HG03354 (cell line): ENCODE data around the gene WBP2.

Experiments used
- ATAC-seq: cut with Tn5 transposase; IDR thresholded peaks from one replicate; pipeline ENCODE4 v1.9.1; 2021; ENCODE audit warnings: mild to moderate bottlenecking; ENCODE audit not compliant: unreplicated experiment, poor library complexity, severe bottlenecking

The WBP2 gene

DNA sequence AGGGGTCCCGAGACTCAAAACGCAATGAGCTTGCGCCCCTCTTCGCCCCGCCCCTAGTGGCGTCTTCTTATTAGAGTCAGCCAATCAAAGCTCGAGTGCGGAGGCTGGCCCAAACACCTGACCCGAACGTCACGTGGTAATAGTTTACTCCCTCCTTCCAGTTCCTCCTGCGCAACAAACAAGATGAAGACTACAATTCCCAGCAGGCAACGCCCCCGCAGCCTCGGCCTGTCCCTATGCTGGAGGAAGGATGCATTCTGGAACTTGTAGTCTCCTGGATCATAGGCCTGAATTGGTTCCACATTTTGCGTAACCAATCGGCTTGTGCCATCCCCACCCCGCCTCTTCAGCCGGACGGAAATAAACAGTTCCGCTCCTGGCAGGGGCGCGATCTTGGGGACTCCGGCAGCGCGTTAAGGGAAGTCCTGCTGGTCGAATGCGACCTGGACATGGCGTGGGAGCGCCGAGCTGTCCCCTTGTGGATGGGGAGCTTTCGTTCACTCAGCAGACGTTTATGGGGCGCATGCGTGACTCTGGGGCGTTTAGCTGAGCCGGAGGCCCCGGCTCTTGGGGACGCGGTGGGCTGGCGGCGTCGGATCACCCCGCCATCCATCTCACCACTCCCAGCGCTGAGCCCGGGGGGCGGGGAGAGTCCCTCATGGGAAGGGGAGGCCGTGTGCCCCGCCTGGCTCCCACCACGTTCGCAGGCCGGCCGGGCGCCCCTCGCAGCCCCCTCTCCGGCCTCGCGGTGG, at the start of gene WBP2:
TSS of gene WBP2 (minus strand) at position 26 of the 752 bp plus-strand sequence. CDS start 38 bp downstream, outside the sequence.
- ATAC-seq = peak; percentile 84

DNA sequence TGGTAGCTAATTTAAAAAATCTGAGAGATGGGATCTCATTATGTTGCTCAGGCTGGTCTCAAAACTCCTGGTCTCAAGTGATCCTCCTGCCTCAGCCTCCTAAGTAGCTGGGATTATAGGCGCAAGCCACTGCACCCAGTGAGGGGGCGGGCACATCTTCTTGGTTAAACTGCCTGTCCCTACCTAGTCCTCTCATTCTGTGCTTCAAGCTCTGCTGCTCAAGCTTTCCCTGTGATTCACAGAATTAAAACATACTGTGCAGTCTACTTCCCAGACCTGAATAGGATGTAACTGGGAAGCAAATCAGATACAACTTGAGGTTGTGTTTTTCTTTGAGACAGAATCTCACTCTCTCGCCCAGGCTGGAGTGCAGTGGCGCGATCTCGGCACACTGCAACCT, 47.3 kb upstream of the WBP2 start:
- no peak for ATAC-seq

DNA sequence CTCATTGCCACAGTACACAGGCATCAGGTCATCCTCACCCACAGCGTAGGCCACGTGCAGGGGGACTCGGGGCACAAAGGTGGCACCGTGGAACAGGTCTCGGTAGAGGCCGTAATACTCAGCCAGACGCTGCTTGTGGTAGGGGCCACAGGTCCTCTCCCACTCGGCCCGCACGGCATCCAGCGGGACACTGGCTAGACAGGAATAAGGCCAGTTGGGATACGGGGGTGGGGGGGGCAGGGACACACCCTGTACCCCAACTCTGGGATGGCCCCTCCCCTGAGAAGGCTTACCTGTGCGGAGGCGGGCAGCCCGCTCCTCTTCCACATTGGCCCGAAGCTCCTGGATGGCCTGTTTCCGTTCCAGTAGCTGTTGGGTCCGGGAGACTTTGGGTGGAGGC, 46.6 kb upstream of the WBP2 start:
- no peak for ATAC-seq

DNA sequence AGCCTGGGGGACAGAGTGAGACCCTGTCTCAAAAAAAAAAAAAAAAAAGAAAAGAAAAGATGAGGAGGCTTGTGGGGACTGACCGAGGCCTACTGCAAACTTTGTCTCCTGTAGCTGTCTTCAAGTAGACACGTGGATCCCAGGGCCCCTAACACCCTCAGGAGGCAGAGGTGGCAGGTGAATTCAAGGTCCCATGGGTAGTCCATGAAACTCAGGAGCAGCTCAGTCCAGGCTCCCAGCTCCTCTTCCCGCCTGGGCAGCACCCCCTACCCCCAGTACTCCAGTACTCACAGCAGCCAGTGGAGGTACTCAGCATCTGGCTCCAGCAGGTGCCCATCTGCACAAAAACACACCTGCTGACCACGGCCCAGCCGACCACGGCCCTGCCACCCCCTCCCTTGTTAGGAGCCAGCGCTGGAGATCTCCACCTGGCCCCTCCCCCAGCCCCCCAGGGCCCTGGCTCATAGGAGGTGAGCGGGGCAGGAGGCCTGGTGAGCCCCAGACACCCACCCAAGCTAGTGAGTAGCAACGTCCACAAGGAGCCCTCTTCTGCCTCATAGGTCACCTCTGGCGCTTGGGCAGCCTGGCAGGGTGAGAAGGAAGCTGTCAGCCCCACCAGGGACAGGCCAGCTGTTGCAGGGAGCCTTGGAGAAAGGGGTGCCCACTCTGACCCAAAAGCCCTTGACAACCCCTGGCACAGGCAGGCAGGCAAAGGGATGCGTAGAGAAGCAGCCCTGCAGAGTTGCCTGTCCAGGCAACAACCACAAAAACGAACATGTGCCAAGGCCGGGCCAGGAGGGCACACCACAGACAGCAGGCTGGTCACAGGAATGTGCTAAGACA, 45.8 kb upstream of the WBP2 start:
- ATAC-seq = no peak

DNA sequence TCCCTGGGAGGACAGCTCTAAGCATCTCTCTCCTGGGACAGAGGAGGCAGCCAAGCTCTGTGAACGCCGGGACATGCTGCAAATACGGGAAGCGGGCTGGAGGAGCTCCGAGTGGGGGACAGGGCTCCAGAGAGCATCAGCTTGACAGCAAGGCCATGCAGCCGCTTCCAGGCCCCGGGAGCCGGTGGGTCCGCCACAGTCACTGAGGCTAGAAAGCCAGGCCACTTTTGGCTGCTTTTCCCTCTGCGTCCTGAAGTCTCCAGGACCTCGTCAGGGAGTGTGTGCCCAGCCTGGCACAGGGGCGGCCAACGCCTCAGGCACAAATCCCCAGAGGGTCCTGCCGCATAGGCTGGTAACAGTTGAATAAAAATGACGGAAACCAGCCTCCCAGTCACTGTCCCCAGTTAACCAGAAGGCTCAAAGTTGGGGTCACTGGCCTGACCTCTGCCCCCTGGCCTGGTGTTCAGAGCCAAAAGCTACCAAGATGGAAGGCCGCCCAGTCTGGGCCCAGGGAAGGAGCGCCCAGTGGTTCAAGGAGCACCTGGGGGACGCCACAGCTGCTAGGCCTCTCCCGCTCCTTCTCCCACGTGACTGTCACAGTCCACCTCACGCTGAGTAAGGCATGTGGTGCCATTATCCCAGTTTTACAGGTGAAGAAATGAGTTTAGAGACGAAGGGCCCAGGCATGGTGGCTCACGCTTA, 44.8 kb upstream of the WBP2 start:
- ATAC-seq = no peak

DNA sequence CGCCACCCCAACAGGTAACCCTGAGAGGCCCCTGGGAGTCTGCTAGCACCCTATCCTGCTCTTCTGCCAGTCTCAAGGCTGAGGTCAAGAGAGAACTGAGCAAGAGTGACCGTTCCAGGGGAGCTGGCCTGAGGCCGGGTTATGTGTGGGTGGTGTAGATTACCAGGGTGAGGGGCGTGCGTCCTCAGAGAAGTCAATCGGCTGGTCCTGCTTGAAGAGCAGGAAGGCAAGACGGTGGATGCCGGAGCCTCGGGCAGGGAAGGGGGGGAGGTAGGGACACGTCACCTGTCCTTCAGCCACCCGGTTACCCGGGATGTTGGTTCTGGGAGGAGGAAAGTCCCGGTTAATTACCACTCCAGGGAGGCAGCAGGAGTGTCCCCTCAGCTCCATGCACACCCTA, 44.2 kb upstream of the WBP2 start:
- no peak for ATAC-seq

DNA sequence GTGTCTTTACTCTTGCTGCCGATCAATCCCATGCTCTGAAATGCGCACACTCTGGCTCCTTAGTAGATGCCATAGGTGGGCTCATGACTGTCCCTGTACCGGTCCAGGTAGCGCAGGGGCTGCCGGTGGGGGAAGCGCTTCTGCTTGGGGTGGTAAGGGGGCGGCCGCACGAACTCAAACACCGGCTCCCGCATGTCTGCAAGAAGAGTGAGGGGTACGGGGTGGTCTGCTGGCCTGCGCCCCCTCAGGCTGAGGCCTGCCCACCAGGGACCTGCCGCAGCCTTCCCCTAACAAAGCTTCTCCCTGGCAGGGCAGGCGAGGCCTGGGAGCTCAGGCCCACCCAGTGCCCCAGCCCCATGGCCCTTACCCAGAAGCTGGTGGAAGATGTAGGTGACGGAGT, 43.7 kb upstream of the WBP2 start:
- ATAC-seq = no peak

DNA sequence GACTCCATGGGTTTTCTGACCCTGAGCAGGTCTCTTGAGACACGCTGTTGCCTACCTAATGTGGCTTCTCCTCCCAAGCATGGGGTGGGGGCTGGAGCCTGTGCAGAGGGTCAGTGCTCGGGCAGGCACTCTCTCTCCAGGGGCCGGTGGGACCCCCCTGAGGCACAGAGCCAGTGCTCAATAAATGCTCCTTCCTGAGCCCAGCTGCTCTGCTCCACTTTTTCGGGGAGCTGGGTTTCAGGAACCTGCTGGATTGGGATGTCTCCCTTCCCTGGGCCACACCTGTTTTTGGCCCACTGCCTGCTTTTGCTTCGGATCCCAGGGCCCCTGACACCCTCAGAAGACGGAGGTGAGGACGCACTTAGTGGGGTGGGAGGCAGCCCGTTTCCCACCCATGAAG, 42.9 kb upstream of the WBP2 start:
- no peak for ATAC-seq

DNA sequence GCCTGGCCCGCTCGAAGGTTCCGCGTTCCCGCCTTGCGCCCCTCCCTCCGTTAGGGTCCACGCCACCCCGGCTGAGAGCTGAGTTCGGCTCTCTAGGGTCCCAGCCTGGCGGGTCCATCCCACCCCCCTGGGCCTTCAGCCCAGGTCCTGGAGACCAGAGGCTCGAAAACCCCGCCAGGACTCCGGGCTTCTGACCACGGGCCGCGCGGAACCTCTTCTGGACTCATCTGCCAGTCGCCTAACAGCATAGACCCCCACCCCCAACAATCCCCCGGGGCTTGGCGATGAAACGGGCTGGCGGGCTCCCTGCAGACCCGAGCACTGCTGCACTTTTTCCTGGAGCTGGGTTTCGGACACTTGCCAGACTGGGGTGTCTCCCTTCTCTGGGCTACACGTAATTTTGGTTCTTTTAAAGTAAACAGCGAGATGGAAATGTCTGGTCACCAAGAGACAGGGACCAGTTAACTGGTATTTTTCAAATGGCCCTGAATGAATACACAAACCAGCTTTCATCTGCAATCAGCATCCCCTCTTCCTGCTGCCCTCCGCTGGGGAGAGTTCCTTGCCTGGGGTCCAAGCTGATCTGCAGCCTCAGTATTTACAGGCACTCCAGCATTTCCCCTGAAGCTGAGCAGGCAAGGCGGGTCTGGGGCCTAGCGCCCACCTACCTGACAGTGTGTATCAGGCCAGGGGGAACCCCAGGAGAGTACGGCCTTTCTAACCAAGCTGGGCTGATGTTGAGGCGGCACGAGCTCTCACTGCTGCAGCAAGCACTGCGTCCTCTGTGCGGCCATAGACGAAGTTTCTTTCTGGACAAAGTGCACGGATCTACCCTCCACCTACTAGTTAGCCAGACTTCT, 42.3 kb upstream of the WBP2 start:
- ATAC-seq = no peak

DNA sequence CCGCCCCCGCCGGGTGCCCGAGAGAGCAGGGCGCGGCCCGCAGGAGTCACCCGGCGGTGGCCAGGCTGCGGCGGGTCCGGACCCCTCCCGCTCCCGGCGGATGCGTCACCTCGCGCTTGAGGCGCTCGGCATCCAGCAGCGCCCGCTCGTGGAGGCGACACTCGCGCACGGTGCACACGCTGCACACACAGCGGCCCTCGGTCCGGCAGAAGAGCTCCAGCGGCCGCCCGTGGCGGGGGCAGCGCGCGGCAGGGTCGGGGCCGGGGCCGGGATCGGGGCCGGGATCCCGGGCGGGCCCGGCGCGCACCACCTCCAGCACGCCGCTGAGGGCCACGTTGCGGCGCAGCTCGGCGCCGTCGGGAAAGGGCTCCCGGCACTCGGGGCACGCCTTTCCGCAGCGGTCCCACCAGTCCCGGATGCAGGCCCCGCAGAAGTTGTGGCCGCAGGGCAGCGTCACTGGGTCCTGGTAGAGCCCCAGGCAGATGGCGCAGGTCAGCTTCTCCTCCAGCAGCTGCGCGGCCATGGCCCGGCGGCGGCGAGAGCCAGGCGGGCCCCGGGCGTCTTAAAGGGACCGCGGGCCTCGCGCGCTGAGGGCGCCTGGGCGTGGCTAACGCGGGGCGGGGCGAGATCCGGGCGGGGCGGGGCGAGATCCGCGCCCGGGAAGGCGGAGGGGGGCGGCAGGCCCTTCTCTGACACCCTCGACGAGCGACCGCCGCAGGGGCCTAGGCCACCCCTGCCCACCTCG, 41.5 kb upstream of the WBP2 start, which contains the start of gene TRIM65:
TSS of gene TRIM65 (minus strand) at position 537 of the 745 bp plus-strand sequence. CDS start at position 523, 14 bp downstream.
- peak; percentile 70 for ATAC-seq

DNA sequence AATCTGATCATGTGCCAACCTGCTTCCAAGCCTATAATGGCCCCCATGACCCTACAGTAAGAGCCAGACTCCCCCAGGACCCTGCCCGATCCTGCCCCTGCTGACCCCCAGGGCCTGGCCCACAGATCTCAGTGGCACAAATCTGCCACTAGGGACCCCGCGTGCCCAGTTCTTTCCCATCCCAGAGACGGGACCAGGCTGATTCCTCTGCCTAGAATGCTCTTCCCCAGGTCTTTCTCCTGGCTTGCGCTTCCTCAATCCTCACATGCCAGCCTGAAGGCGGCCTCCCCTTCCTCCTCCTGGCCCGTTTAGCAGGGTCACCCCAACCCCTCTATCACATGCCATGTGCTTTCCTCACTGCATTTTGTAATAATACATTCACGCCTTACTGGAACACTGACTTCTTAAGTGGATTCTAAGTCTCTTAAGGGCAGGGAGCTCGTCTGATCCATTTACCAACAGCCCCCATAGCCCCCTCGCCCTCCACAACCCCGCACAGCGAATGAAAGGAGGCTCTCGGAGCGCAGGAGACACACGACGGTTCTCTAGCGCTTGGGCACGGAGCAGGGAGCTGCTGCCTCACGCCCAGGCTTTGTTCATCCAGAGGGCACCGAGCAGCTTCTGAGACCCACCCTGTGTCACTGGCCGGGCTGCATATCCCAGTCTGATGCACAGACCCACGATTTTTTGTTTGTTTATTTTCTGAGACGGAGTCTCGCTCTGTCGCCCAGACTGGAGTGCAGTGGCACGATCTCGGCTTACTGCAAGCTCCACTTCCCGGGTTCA, 40.4 kb upstream of the WBP2 start:
- no peak for ATAC-seq

DNA sequence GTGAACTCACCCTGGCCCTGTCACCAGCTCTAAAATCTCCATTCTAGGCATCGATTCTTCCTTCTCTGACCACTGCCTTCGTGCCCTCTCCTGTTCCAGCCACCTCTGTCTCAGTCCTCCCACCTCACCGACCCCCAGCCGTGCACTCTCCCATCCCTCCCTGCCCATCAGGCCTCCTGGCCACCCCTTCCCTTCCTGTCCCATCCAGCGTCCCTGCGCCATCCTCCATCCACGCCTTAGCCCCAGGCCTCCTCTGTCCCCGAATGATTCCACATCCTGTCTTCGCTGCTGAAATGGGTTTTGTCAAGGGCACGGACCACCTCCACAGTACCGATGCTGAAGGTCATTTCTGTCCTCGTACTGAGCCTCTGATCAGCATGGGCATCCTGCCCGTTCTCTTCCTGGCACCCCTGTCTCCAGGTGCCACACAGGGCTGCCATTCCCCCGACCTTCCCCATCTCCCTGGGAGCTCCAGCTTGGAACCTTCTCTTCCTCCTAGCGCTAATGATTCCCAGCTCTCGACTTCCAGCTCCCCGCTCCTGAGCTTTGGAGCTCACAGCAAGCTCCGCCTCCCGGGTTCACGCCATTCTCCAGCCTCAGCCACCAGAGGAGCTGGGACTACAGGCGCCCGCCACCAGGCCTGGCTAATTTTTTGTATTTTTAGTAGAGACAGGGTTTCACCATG, 39.1 kb upstream of the WBP2 start:
- no peak for ATAC-seq

DNA sequence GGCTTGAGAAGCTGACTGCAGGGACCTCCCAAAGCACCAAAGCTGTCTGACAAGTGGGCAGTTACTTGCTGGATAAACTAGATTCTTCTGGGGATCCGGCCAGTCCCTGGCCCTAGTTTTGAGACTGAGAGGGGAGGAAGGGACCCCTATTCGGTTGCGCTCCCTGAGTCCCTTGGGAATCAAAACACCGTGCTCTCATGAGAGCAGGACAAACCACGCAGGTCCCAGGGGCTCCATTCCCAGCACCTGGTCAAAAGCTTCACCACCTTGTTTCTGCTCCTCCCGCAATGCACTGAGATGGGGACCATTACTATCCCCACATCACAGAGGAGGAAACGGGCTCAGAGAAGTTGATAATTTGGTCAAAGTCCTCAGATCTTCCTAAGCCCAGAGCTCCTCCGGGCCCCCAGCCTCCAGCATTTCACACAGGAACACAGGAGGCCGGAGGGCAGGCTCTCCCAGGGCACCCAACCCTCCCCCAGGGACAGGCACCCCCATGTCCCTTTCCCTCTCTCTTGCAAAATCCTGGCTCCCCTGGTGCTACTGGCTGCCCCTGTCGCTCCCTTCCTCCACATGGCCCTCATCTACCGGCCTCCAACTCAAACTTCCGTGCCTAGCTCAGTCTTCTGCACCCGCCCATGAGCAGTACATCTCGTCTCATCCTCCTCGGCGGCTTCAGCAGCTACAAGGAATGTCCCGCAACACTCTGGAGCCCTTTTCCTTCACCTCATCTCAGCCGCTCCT, 38.3 kb upstream of the WBP2 start:
- no peak for ATAC-seq

DNA sequence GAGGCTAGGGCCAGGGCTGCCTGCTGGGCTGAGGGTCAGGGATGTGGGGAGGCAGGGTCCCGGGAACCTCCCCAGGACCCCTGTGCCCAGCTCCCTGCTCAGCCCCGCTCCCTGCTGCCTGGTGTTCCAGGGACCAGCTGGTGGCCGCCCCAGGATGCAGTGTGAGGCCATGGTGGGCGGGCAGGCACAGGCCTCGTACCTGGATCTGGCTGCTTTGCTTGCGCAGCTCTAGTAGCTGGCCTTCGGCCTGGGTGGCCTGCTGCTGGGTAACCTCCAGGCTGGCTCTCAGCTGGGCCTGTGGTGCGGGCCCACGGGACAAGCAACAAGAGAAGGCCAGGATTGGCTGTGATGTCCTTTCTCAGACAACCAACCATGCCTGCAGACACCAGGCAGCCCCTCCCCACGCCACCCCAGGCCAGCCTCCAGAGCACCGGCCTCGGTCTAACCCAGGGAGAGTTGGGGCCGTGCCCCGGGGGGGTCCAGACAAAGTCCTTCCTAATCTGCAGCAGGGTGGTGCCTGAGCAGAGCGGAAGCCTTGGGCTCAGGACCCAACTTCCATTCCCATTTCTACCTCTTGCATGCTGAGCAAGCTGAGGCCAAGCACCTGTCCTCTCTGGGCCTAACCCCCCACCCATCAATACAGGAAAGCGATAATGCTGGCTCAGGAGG, 37.6 kb upstream of the WBP2 start:
- ATAC-seq = no peak

DNA sequence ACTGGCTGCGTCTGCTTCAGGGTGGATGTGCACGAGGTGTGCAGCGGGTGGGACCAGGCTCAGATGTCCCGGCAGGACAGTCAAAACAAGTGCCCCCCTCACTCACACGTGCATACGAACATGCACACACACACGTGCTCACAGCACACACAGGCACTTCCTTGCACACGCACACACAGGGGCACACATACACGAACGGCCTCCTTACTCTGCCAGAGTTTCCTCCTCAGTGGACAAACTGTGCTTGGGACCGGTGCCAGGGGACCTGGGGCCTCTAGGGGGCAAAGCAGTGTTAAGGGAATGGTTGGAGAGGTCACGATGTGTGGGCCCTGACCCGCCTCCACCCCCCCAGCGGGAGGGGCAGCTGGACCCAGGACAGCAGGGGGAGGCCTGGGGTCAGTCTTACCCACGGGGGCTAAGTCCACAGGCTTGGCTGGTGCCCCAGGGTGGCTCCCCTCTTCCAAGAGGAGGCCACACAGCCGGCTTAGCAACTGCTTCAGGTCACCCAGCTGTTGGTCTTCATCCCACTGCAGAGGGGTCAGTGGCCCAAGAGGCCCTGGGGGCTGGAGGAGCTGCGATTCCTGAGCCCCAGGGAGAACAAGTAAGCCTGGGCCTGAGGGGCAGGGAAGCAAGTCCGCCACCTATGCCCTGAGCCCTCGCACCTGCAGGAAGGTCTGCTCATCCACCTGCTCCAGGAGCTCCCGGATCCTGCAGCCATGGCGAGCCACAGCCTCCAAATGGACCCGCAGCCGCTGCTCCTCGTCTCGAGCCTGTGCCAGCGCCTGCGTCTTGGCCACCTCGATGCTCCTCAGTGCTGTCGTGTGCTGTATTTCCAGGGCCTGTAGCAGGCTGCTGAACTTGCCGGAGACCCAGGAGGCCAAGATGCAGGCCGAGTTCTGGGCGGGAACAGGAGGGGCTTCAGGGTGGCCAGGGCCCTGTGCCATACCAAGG, 36.7 kb upstream of the WBP2 start:
- no peak for ATAC-seq
